ENCODE data around the gene BCLAF1. TPM values are rescaled to one million over a fixed set of nuclear protein-coding genes. Genes with fewer than 3 reads are reported as not detected.
"Not testable (repeated sequence)": the region's sequence is repeated elsewhere in the genome, so short reads cannot be mapped to it uniquely, and the experiment has no call there.

The BCLAF1 gene
- polyA plus RNA-seq, 1 donor (not counting 4 experiments of a cell fraction or from before 2014, with no cell fraction given), result 80.3 TPM

- Histone ChIP-seq H3K36me3 (ENCODE audit: control insufficient read depth in 2 of 2, extremely low read depth in 1 of 2, insufficient read depth in 2 of 2, low read length in 2 of 2) (no peaks in the 10 kb centered on the region), H2AFZ (ENCODE audit: control insufficient read depth, low read length) (no peak overlapping the region), H3K9me1 (ENCODE audit: control insufficient read depth, extremely low read depth, insufficient read depth, low read length) (no peaks in the 10 kb centered on the region), H3K27ac (ENCODE audit: control insufficient read depth, insufficient read depth, low read length) (no peak overlapping the region), H3K79me2 (ENCODE audit: control insufficient read depth, insufficient read depth, low read length) (no peaks in the 10 kb centered on the region), H3K4me2 (ENCODE audit: control insufficient read depth, extremely low read depth, insufficient read depth, low read depth, low read length) (no peak overlapping the region), H3K4me3 (ENCODE audit: control insufficient read depth in 2 of 3, extremely low read depth in 1 of 3, insufficient read depth in 2 of 3, low read depth in 1 of 3, low read length in 3 of 3) (no peak overlapping the region), H3K9ac (ENCODE audit: control insufficient read depth, extremely low read depth, insufficient read depth, low read length) (no peak overlapping the region), H3K9me3 (ENCODE audit: control insufficient read depth, low read depth, low read length) (no peaks in the 10 kb centered on the region), H3K4me1 (ENCODE audit: control insufficient read depth, extremely low read depth, insufficient read depth, low read length) (no peaks in the 10 kb centered on the region), H4K20me1 (ENCODE audit: control insufficient read depth, extremely low read depth, insufficient read depth, low read length) (no peaks in the 10 kb centered on the region), H3K27me3 (ENCODE audit: control insufficient read depth, extremely low read depth, insufficient read depth, low read length) (no peaks in the 10 kb centered on the region)
- dilution Hi-C loops (cut with MboI; ENCODE audit: extremely low pct_ligation_motif_present, low sequenced_read_pairs), result no loop called here
- TF ChIP-seq EZH2 (IDR thresholded peaks at IDR 0.05; ENCODE audit: low read length) (no peak), CTCF (optimal IDR thresholded peaks at IDR 0.05 in 1 of 3, IDR thresholded peaks at IDR 0.05 in 1 of 3, conservative IDR thresholded peaks at IDR 0.05 in 1 of 3; ENCODE audit: extremely low read depth in 1 of 3, insufficient read depth in 2 of 3, low read length in 3 of 3) (no peak)
- FAIRE-seq (no peak), DNase-seq (ENCODE audit: low read depth, low spot score) (no peak)
Observed at GRCh38 chr6:136225496-136225895, 64.2 kb downstream of the BCLAF1 start.

DNA sequence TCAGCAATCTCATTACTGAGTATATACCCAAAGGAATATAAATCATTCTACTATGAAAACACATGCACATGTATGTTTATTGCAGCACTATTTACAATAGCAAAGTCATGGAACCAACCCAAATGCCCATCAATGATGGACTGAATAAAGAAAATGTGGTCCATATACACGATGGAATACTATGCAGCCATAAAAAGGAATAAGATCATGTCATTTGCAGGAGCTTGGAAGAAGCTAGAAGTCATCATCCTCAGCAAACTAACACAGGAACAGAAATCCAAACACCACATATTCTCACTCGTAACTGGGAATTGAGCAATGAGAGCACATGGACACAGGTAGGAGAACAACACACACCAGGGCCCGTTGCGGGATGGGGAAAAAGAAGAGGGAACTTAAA is 64.7 kb downstream of the BCLAF1 start:
- H3K27ac ChIP-seq (ENCODE audit: control insufficient read depth, insufficient read depth, low read length); H3K4me2 ChIP-seq (ENCODE audit: control insufficient read depth, extremely low read depth, insufficient read depth, low read depth, low read length); dilution Hi-C loops (cut with MboI; ENCODE audit: extremely low pct_ligation_motif_present, low sequenced_read_pairs); H3K4me3 ChIP-seq (ENCODE audit: control insufficient read depth in 2 of 3, extremely low read depth in 1 of 3, insufficient read depth in 2 of 3, low read depth in 1 of 3, low read length in 3 of 3); H4K20me1 ChIP-seq (ENCODE audit: control insufficient read depth, extremely low read depth, insufficient read depth, low read length); H3K9ac ChIP-seq (ENCODE audit: control insufficient read depth, extremely low read depth, insufficient read depth, low read length); H3K9me3 ChIP-seq (ENCODE audit: control insufficient read depth, low read depth, low read length); FAIRE-seq; H2AFZ ChIP-seq (ENCODE audit: control insufficient read depth, low read length); H3K79me2 ChIP-seq (ENCODE audit: control insufficient read depth, insufficient read depth, low read length); DNase-seq (ENCODE audit: low read depth, low spot score); H3K9me1 ChIP-seq (ENCODE audit: control insufficient read depth, extremely low read depth, insufficient read depth, low read length); H3K4me1 ChIP-seq (ENCODE audit: control insufficient read depth, extremely low read depth, insufficient read depth, low read length); H3K27me3 ChIP-seq (ENCODE audit: control insufficient read depth, extremely low read depth, insufficient read depth, low read length); H3K36me3 ChIP-seq (ENCODE audit: control insufficient read depth in 2 of 2, extremely low read depth in 1 of 2, insufficient read depth in 2 of 2, low read length in 2 of 2): not testable (repeated sequence)

All from keratinocyte (primary cell).